Measurements from ENCODE around the gene NFATC2.

The NFATC2 gene

GRCh38 chr20:51514249-51514648, 28.3 kb downstream of the NFATC2 start:
- DNase-seq (ENCODE audit: low read depth): no peak

- DNase-seq (ENCODE audit: low read depth): no peak
Measured at GRCh38 chr20:51513545-51513944, 29.0 kb downstream of the NFATC2 start.

- no peak for DNase-seq (ENCODE audit: low read depth)
Measured at GRCh38 chr20:51512645-51513044, 29.9 kb downstream of the NFATC2 start.

- DNase-seq (ENCODE audit: low read depth): no peak
Measured at GRCh38 chr20:51511861-51512619, 30.5 kb downstream of the NFATC2 start.

- DNase-seq (ENCODE audit: low read depth): no peak
Measured at GRCh38 chr20:51510936-51511605, 31.4 kb downstream of the NFATC2 start.

GRCh38 chr20:51510169-51510568, 32.4 kb downstream of the NFATC2 start:
- DNase-seq (ENCODE audit: low read depth): no peak

- DNase-seq (ENCODE audit: low read depth): no peak
Measured at GRCh38 chr20:51509208-51509607, 33.3 kb downstream of the NFATC2 start.

GRCh38 chr20:51508780-51509179, 33.7 kb downstream of the NFATC2 start:
- DNase-seq (ENCODE audit: low read depth): no peak

- DNase-seq (ENCODE audit: low read depth): no peak
Measured at GRCh38 chr20:51508158-51508557, 34.4 kb downstream of the NFATC2 start.

GRCh38 chr20:51507216-51508036, 35.1 kb downstream of the NFATC2 start:
- no peak for DNase-seq (ENCODE audit: low read depth)

- no peak for DNase-seq (ENCODE audit: low read depth)
Measured at GRCh38 chr20:51506527-51507215, 35.8 kb downstream of the NFATC2 start.

- no peak for DNase-seq (ENCODE audit: low read depth)
Measured at GRCh38 chr20:51505566-51505965, 37.0 kb downstream of the NFATC2 start.

- DNase-seq (ENCODE audit: low read depth): no peak
Measured at GRCh38 chr20:51503376-51503775, 39.1 kb downstream of the NFATC2 start.

- DNase-seq (ENCODE audit: low read depth): no peak
Measured at GRCh38 chr20:51500936-51501335, 41.6 kb downstream of the NFATC2 start.

- DNase-seq (ENCODE audit: low read depth): no peak
Measured at GRCh38 chr20:51500311-51500710, 42.2 kb downstream of the NFATC2 start.

GRCh38 chr20:51498765-51499540, 43.6 kb downstream of the NFATC2 start:
- no peak for DNase-seq (ENCODE audit: low read depth)

- no peak for DNase-seq (ENCODE audit: low read depth)
Measured at GRCh38 chr20:51497542-51498467, 44.7 kb downstream of the NFATC2 start.

GRCh38 chr20:51496964-51497363, 45.6 kb downstream of the NFATC2 start:
- no peak for DNase-seq (ENCODE audit: low read depth)

- DNase-seq (ENCODE audit: low read depth): no peak
Measured at GRCh38 chr20:51495921-51496545, 46.5 kb downstream of the NFATC2 start.

- no peak for DNase-seq (ENCODE audit: low read depth)
Measured at GRCh38 chr20:51495291-51495690, 47.2 kb downstream of the NFATC2 start.
